UCSD-AML1 (cell line): Measurements from ENCODE around the gene LRFN2.

ENCODE experiments used
- DNase-seq: peaks from one replicate; lab custom pipeline; 2025; ENCODE audit not compliant: unreplicated experiment; lab: John Stamatoyannopoulos, UW

The LRFN2 gene

GRCh38 chr6:40545954-40546353 is 41.2 kb downstream of the LRFN2 start:
- no peak for DNase-seq

GRCh38 chr6:40543776-40544175 is 43.4 kb downstream of the LRFN2 start:
- DNase-seq: no peak

GRCh38 chr6:40543146-40543545 is 44.0 kb downstream of the LRFN2 start:
- DNase-seq: no peak

GRCh38 chr6:40542175-40542764 is 44.9 kb downstream of the LRFN2 start:
- DNase-seq: no peak

- no peak for DNase-seq
Measured at GRCh38 chr6:40541556-40542174, 45.5 kb downstream of the LRFN2 start.

GRCh38 chr6:40540790-40541189 is 46.4 kb downstream of the LRFN2 start:
- no peak for DNase-seq

GRCh38 chr6:40539853-40540252 is 47.3 kb downstream of the LRFN2 start:
- DNase-seq: no peak

- no peak for DNase-seq
Measured at GRCh38 chr6:40538556-40538955, 48.6 kb downstream of the LRFN2 start.

- DNase-seq: no peak
Measured at GRCh38 chr6:40537446-40537845, 49.7 kb downstream of the LRFN2 start.

- no peak for DNase-seq
Measured at GRCh38 chr6:40536442-40536841, 50.7 kb downstream of the LRFN2 start.

GRCh38 chr6:40535819-40536380 is 51.3 kb downstream of the LRFN2 start:
- DNase-seq: no peak

- DNase-seq: no peak
Measured at GRCh38 chr6:40535110-40535818, 51.9 kb downstream of the LRFN2 start.

GRCh38 chr6:40532349-40533000 is 54.7 kb downstream of the LRFN2 start:
- DNase-seq: no peak

- DNase-seq: no peak
Measured at GRCh38 chr6:40529919-40530318, 57.2 kb downstream of the LRFN2 start.

GRCh38 chr6:40529040-40529439 is 58.1 kb downstream of the LRFN2 start:
- no peak for DNase-seq

- DNase-seq: no peak
Measured at GRCh38 chr6:40528051-40528450, 59.1 kb downstream of the LRFN2 start.

GRCh38 chr6:40526036-40526435 is 61.1 kb downstream of the LRFN2 start:
- no peak for DNase-seq

- no peak for DNase-seq
Measured at GRCh38 chr6:40524797-40525585, 62.2 kb downstream of the LRFN2 start.

GRCh38 chr6:40523505-40524172 is 63.5 kb downstream of the LRFN2 start:
- no peak for DNase-seq

GRCh38 chr6:40521496-40521895 is 65.7 kb downstream of the LRFN2 start:
- no peak for DNase-seq
